Activated CD4-positive, CD25-positive, alpha-beta regulatory T cell treated with anti-CD3 and anti-CD28 coated beads, Interleukin-2, amount 50 U/mL, for 72 hours (primary cell): Measurements from ENCODE around the gene TACR2.
A peak's percentile ranks its signal among the peaks of the same experiment; 100 is the strongest.

Experiments used
- DNase-seq: peaks from one replicate; pipeline ENCODE4 v3.0.0; 2021

TACR2 gene

DNA sequence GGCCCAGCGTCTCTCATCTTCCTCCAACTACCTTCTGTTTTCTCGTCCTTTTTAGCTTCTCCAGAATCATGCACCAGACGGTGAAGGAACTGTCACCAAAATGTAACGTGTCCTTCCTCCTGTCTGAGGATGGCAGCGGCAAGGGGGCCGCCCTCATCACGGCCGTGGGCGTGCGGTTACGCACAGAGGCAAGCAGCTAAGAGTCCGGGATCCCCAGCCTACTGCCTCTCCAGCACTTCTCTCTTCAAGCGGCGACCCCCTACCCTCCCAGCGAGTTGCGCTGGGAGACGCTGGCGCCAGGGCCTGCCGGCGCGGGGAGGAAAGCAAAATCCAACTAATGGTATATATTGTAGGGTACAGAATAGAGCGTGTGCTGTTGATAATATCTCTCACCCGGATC lies 15.8 kb downstream of the TACR2 start:
- no peak for DNase-seq

- DNase-seq: no peak
Measured at GRCh38 chr10:69398466-69398865, 18.3 kb downstream of the TACR2 start.

- no peak for DNase-seq
Measured at GRCh38 chr10:69397972-69398371, 18.7 kb downstream of the TACR2 start.

- no peak for DNase-seq
Measured at GRCh38 chr10:69394020-69394419, 22.7 kb downstream of the TACR2 start.

DNA sequence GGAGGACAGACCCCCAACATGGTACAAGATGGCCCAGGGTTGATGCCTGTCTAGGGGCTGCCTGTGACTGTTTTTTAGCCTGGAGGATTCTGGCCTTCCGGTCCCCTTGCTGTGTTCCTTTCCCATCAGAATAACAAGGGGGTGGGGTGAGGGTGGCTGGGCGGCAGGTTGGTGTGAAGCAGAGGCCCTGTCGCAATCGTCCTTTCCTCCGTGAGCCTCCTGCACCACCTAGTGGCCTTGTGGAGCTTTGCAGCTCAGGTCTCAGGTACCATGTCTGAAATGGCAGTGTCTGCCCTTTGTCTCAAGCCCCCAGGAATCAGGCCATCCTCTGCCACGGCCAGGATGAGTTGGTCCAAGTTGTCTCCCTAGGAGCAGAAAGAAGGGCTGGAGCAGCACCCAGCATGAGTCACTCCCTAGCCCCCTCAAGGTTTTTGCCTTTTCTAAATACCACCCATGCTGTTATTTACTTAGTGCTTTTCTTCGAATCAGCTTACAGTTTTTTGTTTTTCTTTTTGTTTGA lies 24.2 kb downstream of the TACR2 start:
- peak; percentile 69 for DNase-seq

DNA sequence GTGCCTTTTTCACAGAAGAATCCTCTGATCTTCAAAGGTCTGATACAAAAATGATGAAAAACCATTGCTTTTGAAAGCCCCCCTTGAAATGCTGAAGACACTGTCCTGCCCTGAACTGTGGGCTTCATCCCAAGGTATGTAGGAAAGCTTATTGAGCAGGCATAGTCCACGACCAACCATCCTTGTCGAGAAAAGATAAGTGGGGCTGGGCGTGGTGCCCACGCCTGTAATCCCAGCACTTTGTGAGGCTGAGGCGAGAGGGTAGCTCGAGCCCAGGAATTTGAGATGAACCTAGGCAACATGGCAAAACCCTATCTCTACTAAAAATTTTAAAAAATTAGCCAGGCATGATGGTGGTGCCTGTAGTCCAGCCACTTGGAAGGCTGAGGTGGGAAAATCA lies 25.6 kb downstream of the TACR2 start:
- no peak for DNase-seq

- DNase-seq: no peak
Measured at GRCh38 chr10:69389827-69390490, 26.8 kb downstream of the TACR2 start.

DNA sequence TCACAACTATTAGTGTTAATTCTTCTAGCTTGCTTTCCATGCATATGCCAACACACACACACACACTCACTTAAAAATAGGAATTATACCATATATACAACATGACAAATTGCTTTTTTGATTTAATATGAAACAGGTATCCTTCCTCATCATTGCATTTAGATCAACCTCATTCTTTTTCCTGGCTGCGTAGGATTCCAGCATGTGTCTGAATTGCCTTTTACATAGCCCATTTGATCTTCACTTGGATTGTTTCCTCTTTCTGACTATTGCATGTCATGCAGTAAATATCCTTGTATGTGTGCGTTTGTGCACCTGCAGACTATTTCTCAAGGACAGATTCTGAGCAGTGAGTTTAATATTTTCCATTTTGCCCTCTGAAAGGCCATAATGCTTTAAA lies 28.2 kb downstream of the TACR2 start:
- DNase-seq: no peak

DNA sequence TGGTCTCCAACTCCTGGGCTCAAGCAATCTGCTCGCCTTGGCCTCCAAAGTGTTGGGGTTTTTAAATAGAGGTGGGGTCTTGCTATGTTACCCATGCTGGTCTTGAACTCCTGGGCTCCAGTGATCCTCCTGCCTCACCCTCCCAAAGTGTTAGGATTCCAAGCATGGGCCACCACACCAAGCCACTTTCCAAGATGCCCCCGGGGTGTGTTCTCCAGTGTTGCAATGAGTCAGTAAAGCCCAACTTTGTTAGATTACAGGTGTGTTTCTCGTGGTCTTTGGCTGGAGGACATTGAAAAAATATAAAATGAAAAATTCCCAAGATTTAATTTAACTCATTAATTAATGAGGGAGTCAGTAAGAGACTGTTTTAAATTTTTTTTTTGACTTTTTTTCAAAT lies 29.2 kb downstream of the TACR2 start:
- DNase-seq: no peak

- no peak for DNase-seq
Measured at GRCh38 chr10:69385454-69386350, 31.0 kb downstream of the TACR2 start.

GRCh38 chr10:69384320-69384719 lies 32.4 kb downstream of the TACR2 start:
- DNase-seq: no peak

DNA sequence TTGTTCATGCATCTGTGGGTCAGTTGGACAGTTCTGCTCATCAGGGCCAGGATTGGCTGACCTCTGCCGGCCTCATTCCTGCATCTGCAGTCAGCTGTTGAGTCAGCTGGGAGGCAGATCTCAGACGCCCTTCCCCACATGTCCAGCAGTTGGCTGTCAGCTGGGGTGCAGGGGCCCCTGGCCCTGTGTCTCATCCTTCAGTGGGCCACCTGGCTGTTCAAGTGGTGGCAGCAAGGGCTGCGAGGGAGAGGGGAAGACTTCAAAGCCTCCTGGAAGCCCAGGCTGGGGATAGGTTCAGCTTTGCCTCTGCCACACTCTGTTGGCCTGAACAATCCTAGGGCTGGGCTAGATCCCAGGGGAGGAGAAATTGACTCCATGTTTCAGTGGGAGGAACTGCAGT lies 33.2 kb downstream of the TACR2 start:
- no peak for DNase-seq

- DNase-seq: no peak
Measured at GRCh38 chr10:69382382-69383117, 34.2 kb downstream of the TACR2 start.

DNA sequence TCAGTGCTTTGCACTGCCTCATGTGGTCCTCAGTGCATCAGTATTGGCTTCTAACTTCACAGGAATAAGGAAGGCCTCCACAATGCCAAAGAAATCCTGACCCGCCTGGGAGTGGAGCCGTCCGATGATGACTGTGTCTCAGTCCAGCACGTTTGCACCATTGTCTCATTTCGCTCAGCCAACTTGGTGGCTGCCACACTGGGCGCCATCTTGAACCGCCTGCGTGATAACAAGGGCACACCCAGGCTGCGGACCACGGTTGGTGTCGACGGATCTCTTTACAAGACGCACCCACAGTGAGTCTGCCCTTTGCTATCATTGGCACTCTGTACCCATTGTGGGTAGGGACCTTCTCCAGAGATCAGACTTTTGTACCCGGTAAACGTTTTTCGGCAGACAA lies 36.9 kb downstream of the TACR2 start:
- DNase-seq: no peak

- no peak for DNase-seq
Measured at GRCh38 chr10:69377933-69378332, 38.8 kb downstream of the TACR2 start.

DNA sequence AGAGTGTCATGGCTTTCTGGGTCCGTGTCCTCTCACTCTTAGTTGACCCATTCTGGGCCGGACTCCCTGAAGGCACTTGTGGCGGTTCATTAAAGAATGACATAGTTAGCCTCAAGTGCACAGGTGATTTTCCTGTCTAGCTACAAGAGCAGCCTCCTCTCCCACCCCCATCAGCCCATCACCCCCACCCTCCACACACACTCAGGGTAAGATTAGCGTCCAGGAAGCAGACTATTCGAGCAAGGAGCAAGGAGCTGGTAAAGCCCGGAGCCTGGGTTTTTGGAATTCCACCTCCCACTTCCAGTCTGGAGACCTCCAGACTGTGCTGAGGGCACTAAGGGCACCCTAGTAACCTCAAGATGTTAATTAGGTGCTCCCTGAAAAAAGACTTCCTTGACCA lies 39.5 kb downstream of the TACR2 start:
- no peak for DNase-seq

DNA sequence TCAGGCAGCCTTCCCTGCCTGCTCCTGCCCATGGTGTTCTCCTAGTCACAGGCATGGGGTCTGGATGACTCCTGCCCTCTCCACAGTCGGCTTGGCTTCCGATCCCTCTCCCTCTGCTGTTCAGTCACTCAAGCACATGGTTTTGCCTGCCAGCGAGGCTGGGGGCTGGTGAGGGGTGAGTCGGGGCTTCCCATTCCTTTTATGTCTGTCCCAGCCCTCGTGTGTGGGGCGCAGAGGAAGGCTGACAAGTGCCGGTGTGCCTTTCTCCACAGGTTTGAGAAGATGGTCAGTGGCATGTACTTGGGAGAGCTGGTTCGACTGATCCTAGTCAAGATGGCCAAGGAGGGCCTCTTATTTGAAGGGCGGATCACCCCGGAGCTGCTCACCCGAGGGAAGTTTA lies 40.1 kb downstream of the TACR2 start:
- DNase-seq: no peak

DNA sequence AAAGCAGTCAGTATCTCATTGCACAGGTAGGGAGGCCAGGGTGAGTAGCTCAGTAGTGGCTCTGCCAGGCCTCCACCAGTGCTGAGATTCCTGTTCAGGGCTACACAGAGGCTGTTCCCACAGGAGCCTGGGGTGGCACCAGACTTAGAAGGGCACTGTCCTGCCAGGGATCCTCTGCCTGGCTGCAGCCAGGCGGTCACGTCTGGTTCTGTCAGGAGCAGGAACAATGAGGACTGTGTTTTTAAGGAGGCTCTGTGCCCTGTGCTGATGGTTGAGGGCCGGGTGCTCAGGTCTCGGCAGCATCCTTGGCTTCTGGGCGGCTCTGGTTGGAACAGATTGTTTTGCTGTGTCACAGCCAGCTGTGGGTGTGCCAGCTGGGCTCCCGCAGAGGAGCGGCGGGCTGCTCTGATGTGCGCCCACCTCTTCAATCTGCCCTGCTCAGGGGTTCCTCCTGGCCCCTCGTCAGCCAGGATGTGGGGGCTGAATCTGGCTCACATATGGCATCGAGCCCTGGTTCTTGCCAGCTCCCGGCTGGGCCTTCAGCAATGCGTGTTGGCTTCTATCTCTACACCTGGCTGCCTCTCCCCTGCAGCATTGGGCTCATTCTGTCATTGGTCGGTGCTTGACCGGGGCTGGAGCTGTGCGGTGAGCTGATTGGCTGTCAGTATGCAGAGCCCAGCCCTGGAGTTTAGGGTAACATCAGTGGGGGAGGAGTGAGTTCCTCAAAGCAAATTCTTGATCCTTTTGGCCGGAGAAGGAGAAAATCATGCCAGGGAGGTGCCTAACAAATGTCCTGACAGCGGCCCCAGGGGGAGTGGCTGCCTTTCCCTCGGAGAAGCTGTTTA lies 41.2 kb downstream of the TACR2 start:
- no peak for DNase-seq

- DNase-seq: no peak
Measured at GRCh38 chr10:69374931-69375306, 41.8 kb downstream of the TACR2 start.

DNA sequence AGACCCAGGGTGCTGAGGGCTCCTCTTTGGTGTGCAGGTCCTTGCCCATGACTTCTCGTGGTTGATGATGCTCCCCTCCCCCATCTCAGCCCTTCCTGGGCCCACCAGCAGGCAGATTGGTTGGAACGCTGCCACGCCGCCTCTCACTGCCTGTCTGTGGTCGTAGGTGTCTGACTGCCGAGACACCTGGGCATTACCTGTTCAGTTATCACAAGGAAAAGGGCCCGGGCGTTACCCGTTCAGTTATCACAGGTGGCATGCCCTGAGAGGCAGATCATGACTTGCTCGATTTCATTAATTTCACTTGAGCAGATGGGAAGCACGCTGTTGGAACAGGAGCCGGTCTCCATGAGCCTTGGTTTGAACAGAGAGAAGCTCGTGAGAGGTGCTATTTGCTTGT lies 42.5 kb downstream of the TACR2 start:
- no peak for DNase-seq

DNA sequence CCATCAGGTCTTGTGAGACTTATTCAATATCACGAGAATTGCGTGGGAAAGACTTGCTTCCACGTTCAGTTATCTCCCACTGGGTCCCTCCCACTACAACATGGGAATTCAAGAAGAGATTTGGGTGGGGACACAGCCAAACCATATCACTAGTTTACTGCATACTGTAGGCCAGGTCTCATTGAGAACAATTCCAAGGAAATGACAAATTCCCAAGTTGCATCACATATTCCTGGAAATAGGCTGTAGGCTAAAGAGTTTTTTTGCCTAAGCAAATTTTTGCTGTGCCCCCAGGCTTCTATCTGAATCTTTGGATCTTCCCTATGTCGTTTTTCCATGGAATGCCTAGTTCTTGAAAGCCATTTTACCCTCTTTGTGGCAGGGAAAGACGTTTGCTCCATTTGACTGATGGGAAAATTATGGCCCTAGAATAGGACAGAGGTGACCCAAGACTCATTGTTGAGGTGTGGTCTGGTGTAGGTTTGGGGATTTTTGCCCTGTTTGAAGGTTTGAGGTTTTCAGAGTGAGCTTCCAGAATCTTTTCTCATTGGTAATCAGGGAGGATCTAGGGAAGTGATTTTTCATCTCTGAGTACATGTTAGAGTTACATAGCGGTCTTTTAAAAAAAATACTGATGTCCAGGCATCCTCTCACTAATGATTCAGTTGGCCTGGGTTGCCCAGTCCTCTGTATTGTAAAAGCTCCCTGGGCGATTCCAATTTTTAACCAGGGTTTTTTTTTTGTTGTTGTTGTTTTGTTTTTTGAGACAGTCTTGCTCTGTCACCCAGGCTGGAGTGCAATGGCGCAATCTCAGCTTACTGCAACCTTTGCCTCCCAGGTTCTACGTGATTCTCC lies 44.4 kb downstream of the TACR2 start:
- no peak for DNase-seq

GRCh38 chr10:69367469-69367868 lies 49.2 kb downstream of the TACR2 start:
- DNase-seq: no peak
